ENCODE results near the gene INTS7.

GRCh38 chr1:211978596-211978995 is 56.8 kb downstream of the INTS7 start:
- TF ChIP-seq POLR2AphosphoS5 (IDR thresholded peaks at IDR 0.05) (no peak), CTCF (IDR thresholded peaks at IDR 0.05) (no peak)

Data from suprapubic skin (tissue), 3 donors.